ENCODE data around the gene MAPK1. TPM values are rescaled to one million over a fixed set of nuclear protein-coding genes. Genes with fewer than 3 reads are reported as not detected.
"Not testable (repeated sequence)": the region's sequence is repeated elsewhere in the genome, so short reads cannot be mapped to it uniquely, and the experiment has no call there.

The MAPK1 gene
- total RNA-seq, 1 experiment from 2014 or later: 90.3 TPM

GRCh38 chr22:21910367-21910766, 42.9 kb upstream of the MAPK1 start:
- not testable (repeated sequence) for H3K9me3 ChIP-seq (ENCODE audit: control insufficient read depth, low read depth, low read length); H3K9me3 Mint-ChIP-seq; H2BK15ac ChIP-seq (ENCODE audit: low read depth, low read length); H3K79me1 ChIP-seq (ENCODE audit: insufficient read depth, low read depth, low read length, poor library complexity, severe bottlenecking); H2BK5ac ChIP-seq (ENCODE audit: insufficient read length, low read length); H3T11ph ChIP-seq (ENCODE audit: low read length); H3K79me2 ChIP-seq (ENCODE audit: insufficient read depth, low read length); H3K36me3 Mint-ChIP-seq (ENCODE audit: insufficient read depth in 1 of 3, low read depth in 3 of 3); H3K23ac ChIP-seq (ENCODE audit: insufficient read length, low read depth, low read length); H3K4me3 Mint-ChIP-seq; H4K91ac ChIP-seq (ENCODE audit: insufficient read length, low read depth, low read length); H2AFZ ChIP-seq (ENCODE audit: low read length); H3K4me2 ChIP-seq (ENCODE audit: insufficient read depth, insufficient read length, low read length); H3K4me1 Mint-ChIP-seq; H2BK12ac ChIP-seq (ENCODE audit: insufficient read length, low read depth, low read length); H4K8ac ChIP-seq (replicated peaks; ENCODE audit: insufficient read length, low read depth, low read length); H2BK120ac ChIP-seq (ENCODE audit: low read depth, low read length, poor library complexity, severe bottlenecking); H4K20me1 ChIP-seq (ENCODE audit: control insufficient read depth, insufficient read depth, insufficient read length); H3K23me2 ChIP-seq (ENCODE audit: insufficient read length, low read depth, low read length, poor library complexity, severe bottlenecking); H3K27ac ChIP-seq (ENCODE audit: insufficient read length, low read depth, low read length); H2BK20ac ChIP-seq (ENCODE audit: low read depth, low read length, poor library complexity, severe bottlenecking); H4K5ac ChIP-seq (ENCODE audit: insufficient read length, low read depth, low read length); H3K56ac ChIP-seq (ENCODE audit: insufficient read length, low read depth, low read length); DNase-seq; H3K4ac ChIP-seq (ENCODE audit: low read depth, low read length); H2AK5ac ChIP-seq (ENCODE audit: insufficient read length, low read length); H3K18ac ChIP-seq (ENCODE audit: insufficient read length, low read depth, low read length); H3K4me1 ChIP-seq (ENCODE audit: insufficient read depth, low read length); H3K9ac ChIP-seq (ENCODE audit: extremely low read depth, insufficient read length, low read length); H3K27ac Mint-ChIP-seq; H3K27me3 ChIP-seq (ENCODE audit: insufficient read depth, low read length); H3K14ac ChIP-seq (ENCODE audit: insufficient read depth, low read length)
- no CpG with 5 or more reads among the region's 4 CpGs for WGBS (ENCODE audit: extremely low coverage, insufficient read length, low lambda C conversion rate)
- peaks cover 19% of the 10 kb centered on the region for H3K27me3 Mint-ChIP-seq (ENCODE audit: low read depth)

All from H9 (cell line).